Measurements from ENCODE around the gene SAMD10. TPM values are rescaled to one million over a fixed set of nuclear protein-coding genes. Genes with fewer than 3 reads are reported as not detected.

SAMD10 gene
- total and polyA plus RNA-seq, 10 of the 15 experiments (the other 5 are each of a cell fraction or from before 2014, with no cell fraction given) = 1.3 to 51.4 (median 17.9) TPM

- TF ChIP-seq IRF5 (IDR thresholded peaks at IDR 0.05; ENCODE audit: borderline replicate concordance) (no peak), CEBPZ (IDR thresholded peaks at IDR 0.05; ENCODE audit: low read depth, low read length) (no peak), CBFB (IDR thresholded peaks at IDR 0.05; ENCODE audit: low read depth) (peak; percentile 69), CHD4 (IDR thresholded peaks at IDR 0.05) (no peak), E2F4 (IDR thresholded peaks at IDR 0.05; ENCODE audit: low read depth, low read length) (no peak), REST (IDR thresholded peaks at IDR 0.05; ENCODE audit: low read depth, low read length) (no peak), PAX8 (IDR thresholded peaks at IDR 0.05) (no peak), EGR1 (IDR thresholded peaks at IDR 0.05; ENCODE audit: borderline replicate concordance in 1 of 2, low read depth in 2 of 2, low read length in 2 of 2) (peak in 1 of 2 experiments; percentile 81; a peak in 2 of 3 replicates), MEF2A (IDR thresholded peaks at IDR 0.05; ENCODE audit: insufficient read depth, low read depth, low read length) (0 out of 2 replicates have a peak, but pooled peaks have one; percentile 20), EED (IDR thresholded peaks at IDR 0.05; ENCODE audit: low read depth) (peak; percentile 80), CHD1 (IDR thresholded peaks at IDR 0.05; ENCODE audit: low read depth, low read length) (0 out of 2 replicates have a peak, but pooled peaks have one; percentile 16), HDAC6 (IDR thresholded peaks at IDR 0.05; ENCODE audit: unreplicated experiment) (no peak), POU2F2 (IDR thresholded peaks at IDR 0.05; ENCODE audit: borderline replicate concordance, low read depth, low read length) (peak; percentile 48; the same call in 2 of the 3 replicates), BACH1 (IDR thresholded peaks at IDR 0.05; ENCODE audit: borderline replicate concordance) (peak; percentile 79; the same call in 1 of the 2 replicates), RELB (IDR thresholded peaks at IDR 0.05; ENCODE audit: low read depth) (peak; percentile 86), RELA (IDR thresholded peaks at IDR 0.05; ENCODE audit: borderline replicate concordance, partially characterized antibody) (peak; percentile 60)
These were observed at the start of gene SAMD10 (continued) for GRCh38 chr20:63979557-63980316.

All from GM12878 (cell line).